HG03095 (cell line): ENCODE data around the gene TMUB1.

ENCODE experiments used
- ATAC-seq: cut with Tn5 transposase; IDR thresholded peaks from one replicate; pipeline ENCODE4 v1.9.1; 2021; ENCODE audit warnings: moderate library complexity; ENCODE audit not compliant: unreplicated experiment

Gene TMUB1

GRCh38 chr7:151071032-151071866 lies 12.0 kb downstream of the TMUB1 start:
- no peak for ATAC-seq

- ATAC-seq, result no peak
Measured at GRCh38 chr7:151070574-151070960, 12.7 kb downstream of the TMUB1 start.

DNA sequence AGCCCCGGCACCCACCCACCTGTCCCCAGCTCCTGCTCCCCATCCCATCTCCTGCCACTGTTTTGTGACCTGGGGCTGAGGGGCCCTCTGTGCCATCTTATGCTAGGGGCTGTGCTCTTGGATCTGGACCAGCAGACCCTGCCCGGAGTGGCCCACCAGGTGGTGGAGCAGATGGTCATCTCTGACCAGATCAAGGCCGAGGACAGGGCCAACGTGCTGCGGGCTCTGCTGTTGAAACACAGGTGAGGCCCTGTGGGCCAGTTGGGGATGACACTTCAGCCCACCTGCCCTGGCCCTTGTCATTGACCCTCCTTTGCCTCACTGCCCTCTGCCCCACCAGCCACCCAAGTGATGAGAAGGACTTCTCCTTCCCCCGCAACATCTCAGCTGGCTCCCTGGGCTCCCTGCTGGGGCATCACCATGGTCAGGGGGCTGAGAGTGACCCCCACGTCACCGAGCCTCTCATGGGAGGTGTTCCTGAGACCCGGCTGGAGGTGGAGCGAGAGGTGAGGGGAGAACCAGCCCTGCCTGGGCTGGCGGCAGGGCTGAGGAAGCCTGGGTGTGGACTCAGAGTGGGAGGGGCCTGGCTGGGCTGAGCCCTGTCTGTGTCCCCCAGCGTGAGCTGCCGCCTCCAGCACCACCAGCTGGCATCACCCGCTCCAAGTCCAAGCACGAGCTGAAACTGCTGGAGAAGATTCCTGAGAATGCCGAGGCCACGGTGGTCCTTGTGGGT lies 13.3 kb downstream of the TMUB1 start:
- no peak for ATAC-seq

DNA sequence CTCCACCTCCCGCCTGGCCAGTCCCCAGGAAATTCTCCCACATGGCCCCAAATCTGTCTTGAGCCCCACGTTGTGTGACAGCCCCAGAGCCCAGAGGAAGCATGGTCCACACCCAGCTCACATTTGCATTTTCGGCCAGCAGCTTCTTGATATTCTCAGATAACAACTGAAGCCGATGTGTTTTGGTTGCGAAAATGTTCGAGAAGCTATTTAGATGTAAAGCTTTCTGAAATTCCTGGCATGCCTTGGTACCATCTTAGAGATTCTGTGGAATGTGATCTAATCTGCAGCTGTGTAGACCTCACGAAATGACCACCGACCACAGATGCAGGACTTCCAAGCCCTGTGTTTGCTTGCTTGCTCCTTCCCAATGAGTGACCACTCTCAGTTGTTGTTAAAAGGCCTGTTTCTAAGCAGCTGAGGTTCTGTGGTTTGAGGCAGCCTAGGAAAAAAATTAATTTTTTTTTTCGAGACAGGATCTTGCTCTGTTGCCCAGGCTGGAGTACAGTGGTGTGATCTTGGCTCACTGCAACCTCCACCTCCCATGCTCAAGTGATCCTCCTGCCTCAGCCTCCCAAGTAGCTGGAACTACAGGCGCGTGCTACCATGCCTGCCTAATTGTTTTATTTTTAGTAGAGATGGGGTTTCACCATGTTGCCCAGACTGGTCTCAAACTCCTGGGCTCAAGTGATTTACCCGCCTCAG lies 15.1 kb downstream of the TMUB1 start:
- ATAC-seq, result no peak

GRCh38 chr7:151066273-151066974 lies 16.9 kb downstream of the TMUB1 start:
- no peak for ATAC-seq

GRCh38 chr7:151065516-151065915 lies 17.8 kb downstream of the TMUB1 start:
- ATAC-seq, result no peak

DNA sequence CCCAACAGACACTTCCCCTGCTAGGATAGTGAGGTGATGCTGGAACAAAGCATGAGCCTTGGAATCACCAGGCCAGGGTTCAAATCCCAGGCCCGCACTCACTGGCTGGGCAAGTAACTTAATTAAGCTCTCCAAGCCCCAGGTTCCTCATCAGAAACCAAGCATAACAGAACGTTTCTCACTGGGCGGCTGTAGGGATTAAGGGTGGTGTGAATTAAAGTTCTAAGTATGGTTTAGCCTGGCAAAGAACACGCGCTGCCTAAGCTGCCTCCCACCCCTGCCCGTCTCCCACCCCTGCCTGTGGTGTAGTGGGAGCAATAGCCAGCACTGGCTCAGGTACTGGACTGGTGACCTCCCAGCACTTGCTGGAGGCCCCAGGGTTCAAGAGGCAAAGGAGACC lies 18.3 kb downstream of the TMUB1 start:
- no peak for ATAC-seq

- no peak for ATAC-seq
Measured at GRCh38 chr7:151064454-151064853, 18.8 kb downstream of the TMUB1 start.

DNA sequence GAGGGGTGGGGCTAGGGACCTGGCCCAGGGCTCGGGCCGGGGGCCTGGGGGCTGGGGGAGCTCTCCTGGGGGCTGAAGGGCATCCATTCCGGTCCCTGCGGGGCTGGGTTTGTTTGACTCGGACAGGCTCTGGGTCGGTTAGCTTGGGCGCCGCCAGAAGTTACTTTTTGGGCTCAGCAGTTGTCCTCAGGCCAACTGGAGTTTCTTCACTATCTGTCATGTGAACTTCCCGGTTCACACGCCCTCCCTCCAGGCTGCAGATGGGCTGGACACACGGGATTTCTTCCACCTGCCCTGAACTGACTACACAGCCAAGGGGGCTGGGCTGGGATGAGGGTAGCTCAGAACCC lies 20.1 kb downstream of the TMUB1 start:
- no peak for ATAC-seq

GRCh38 chr7:151062399-151063211 lies 20.7 kb downstream of the TMUB1 start:
- no peak for ATAC-seq

DNA sequence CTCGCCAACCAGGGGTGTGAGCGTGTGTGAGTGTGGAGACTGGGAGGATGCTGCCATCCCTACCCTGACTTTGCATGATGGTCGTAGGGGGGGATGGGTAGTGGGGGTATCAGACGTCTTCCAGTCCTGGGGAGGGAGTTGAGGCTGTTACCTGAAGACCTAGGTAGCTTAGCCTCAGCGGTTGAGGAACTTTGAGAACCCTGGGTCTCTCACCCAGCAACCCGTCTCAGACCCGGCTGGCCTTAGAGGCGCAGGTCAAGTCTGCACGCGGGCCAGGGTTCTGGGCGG lies 21.2 kb downstream of the TMUB1 start:
- no peak for ATAC-seq

GRCh38 chr7:151061213-151062110 lies 21.8 kb downstream of the TMUB1 start:
- no peak for ATAC-seq

DNA sequence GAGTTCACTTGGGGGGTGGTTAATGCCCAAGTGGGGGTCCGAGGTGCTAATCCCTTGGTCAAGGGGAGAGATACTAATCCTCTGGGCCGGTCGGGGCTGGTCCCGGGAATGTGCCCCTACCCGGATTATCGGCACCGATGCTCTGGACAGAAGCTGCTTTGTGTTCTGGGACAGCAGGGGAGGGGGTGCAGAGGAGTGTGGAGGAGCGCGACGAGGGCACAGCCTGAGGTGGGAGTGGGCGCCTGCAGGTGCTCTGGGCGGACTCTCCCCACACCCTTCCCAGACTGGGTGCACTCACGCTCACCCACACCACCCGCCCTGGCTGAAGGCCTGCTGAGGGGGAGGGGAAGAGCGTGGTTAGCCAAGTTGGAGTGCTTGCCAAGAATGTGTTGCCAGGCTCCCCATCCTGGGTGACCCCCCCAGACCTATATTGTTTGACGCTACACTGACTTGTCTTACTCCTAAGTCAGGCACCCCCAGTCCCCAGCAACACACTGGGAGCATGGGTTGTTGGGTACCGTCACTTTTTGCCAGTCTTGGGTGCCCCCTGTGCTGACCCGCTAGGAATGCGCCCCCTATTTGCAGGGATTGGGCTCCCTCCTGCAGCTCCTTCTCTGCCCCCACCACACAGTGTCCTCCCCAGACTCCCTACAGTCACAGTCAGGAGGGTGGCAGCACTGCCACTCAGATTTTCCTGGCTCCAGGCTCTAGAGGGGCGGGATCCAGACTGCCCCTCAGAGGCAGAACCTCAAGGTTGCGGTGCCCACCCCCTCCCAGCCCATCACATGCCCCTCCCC lies 22.7 kb downstream of the TMUB1 start:
- no peak for ATAC-seq

DNA sequence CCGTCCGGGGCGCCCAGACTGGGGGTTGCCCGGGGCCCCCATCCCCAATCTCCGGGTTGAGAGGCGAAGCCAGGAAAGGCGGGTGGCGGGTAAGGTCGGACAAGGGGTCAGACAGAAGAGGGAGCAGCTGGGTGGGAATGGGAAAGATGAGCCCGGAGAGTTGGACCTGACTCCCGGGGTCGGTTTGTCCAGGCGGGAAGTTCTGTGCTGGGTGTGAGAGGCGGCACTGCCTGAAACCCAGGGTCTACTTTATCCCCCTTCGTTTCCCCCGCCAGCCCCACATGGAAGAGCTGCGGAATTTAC lies 23.2 kb downstream of the TMUB1 start:
- ATAC-seq, result no peak

DNA sequence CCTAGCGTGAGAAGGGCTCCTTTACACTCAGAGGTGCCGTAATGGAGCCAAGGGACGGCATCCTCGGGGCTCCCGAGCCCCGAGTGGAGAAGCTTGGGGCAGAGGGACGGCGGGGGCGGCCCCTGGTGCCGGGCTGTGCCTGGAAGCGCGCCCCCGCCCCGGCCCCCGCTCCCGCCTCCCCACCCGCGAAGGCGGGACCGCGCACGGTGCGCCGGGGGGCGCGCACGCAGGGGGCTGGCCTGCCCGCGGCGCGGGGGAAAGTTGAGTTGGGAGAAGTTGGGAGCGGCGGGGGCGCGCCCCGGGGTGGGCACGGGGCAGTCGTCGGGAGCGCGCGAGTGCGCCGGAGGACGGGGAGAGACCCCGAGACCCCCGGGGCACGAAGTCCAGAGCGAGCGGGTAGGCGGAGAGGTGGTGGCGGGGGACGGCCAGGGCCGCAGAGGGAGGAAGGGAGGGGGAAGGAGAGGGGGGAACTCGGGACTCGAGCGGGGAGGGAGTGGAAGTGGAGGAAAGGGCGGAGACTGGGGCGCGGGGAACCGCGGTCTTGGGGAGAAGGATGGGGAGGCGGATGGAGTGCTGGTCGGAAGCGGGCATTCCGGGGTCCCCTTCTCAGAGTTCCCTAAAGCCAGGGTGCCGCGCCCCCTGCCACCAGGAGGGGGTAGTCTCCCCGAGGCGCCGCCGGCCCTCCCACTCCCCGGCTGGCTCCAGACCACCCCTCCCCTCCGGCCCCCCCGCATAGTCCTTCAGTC lies 23.8 kb downstream of the TMUB1 start, which contains the start of gene SLC4A2:
Gene SLC4A2 (plus strand): TSS at position 223 of the 746 bp plus-strand sequence. CDS start 2,399 bp downstream, outside the sequence.
- ATAC-seq, result peak; percentile 26

GRCh38 chr7:151058781-151059366 lies 24.4 kb downstream of the TMUB1 start:
- ATAC-seq, result no peak

DNA sequence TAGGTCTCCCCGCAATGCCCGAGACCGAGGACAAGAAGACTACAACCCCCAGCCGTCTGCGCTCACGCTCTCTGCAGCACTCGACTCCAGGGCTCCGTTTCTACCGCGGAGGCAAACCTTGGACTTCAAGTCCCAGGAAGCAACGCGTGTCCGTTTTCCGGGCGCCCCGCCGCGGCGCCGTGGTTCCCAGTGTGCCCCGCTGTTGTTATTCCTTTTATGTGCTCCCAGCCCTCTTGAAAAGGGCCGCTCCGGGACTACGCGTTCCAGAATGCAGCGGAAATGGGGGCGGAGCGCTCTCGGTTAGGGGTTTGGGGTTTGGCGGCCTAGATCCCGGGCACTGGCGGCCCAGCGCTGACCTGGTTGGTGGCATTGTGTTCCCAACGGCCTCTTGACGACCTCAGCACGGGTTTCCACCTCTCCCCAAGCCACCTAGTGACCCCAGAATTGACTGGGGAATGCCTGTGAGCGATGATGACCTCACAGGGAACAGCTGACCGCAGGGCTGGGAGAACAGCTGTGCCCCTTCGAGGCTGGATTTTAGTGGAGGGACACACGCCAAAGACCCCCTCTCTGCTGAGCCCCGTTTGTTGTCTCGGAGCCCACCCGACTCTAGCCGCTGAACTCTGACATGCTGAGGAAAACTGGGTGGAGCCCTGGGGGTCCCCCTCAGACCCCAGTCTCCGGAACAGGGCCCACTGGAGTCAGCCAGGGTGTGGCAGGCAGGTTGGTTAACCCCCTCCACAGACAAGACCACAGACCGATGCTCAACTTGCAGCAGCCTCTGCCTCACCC lies 25.1 kb downstream of the TMUB1 start:
- peak; percentile 89 for ATAC-seq
